Midbrain (tissue), 1 donor: ENCODE results near the gene TNFRSF1A.

ENCODE experiments used
- DNase-seq: peaks from one replicate; lab custom pipeline; 2025; lab: John Stamatoyannopoulos, UW

Gene TNFRSF1A

DNA sequence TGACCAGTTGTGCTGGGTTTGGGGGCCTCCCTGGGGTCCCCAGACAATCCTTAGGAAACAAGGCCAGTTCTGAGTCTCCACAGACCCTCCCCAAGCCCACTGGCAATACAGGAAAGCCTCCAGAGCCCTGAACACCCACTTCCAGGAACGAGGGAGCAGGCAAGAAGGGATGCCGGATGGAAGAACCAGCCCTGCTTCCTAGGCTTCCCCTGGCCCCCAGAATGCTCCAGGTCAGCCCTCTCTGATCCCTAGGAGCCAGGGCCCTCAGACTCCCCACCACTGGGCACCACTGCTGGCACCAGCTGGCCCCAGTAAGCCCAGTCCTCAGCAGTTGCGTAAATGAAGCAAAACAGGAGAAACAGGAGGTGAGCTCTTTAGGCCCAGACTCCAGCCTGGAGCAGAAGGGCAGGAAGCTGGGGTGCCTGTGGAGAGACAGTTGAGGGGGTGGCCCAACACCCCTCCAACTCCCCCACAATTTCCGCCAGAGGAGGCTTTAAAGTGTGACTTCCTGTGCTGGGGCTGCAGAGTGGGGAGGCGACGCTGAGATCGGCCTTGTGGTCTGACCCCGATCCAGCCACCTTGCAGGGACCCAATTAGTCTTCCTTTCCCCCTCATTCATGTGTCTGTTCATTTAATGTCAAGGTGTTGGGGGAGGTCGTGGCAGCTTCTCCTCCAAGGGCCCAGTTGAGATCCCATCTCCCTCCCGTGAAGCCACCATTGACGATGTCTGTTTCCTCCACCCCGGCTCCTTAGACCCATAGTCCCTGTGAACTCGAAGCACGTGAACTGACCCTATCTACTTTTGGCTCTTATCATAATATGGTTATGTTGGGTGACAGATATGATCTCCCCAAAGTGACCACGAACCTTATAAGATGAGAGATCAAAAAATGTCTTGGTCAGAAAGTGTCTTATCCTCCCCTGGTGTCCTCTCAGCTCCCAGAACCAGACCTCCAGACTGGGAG lies 4.7 kb downstream of the TNFRSF1A start:
- DNase-seq: no peak

DNA sequence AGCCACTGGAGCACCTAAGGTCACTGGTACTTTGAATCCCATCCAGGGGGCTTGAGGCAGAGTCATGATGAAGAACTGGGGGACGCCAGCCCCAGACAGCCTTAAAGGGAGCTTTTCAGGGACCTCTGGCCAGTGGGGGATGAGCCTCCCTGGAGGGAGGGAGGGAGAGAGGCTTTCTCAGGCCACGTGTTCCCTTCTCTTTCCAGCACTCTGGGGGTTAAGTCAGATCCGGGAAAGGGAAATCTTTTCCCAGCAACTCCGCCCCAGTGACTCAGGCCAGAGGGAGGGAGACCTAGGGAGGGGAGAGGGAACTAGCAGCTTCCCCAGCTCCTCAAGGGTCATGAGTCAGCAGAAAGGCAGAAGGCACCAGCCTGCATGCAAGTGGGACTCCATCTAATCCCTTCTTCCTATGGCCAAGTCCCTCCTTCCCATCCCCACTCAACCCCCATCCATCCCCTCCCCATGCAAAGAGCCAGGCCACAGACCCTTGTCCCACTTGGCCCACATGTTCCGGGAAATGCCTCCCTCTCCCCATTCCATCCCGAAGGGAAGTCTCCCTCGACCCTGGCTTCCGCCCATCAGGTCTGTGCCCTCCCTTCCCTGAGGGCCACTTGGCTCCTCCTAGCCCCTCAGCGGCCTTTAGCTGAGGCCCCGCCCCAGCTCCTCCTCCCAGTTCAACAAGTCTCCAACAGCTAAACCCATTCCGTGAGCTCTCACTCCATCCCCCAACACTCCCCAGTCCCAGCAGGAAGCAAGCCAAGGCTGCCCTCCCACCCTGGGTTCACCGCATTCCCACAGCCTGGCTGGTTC lies 5.6 kb downstream of the TNFRSF1A start:
- DNase-seq: peak; percentile 81

DNA sequence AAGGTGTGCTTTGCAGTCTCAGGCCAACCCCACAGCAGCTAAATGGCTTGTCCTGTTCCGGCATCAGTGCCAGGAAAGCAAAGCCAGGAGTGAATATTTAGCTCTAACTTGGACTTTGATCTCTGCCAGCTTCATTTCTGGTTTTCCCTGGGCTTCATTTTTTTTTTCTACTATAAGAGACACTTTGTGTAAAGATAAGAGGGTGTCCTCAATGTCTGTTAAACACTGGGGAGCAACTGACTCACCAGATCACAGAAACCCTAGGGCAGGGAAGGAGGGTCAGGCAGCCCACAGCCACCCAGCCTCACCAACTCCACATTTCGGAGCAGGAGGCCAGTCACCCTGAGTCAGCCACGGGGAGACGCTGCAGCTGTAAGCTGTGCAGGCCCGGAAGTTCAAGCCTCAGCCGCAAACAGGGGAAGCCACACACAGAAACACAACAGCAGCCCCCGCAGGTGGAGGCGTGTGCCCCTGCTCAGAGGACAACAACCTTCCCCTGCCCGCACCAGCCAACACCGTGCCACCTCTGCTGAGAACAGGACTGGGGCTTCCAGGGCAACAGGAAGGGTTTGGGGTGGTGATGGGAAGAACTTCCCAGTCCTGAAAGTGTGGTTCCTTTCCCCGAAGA lies 6.3 kb downstream of the TNFRSF1A start:
- peak; percentile 45 for DNase-seq

DNA sequence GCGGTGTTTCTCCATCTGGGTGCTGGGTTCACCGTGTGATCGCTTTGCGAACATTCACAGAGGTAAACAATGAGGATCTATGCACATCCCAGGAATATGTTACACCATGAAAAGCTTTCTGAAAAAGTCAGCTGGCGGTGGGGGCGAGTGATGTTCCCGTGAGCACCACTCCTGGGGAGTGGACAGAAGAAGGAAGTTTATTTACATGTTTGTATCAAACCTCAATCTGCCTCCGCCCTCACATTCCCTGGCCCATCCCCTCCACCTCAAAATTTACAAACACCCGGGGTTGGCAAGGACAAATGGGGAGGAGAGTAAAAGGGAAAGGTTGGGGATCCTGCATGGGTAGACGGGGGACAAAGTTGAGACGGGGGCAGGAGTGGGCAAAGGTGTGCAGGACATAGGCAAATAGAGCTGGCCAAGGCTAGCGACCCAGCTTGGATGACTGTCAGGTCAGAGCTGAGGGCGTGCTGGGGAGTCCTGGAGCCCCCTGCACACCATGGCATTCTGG lies 6.9 kb downstream of the TNFRSF1A start:
- DNase-seq: no peak

DNA sequence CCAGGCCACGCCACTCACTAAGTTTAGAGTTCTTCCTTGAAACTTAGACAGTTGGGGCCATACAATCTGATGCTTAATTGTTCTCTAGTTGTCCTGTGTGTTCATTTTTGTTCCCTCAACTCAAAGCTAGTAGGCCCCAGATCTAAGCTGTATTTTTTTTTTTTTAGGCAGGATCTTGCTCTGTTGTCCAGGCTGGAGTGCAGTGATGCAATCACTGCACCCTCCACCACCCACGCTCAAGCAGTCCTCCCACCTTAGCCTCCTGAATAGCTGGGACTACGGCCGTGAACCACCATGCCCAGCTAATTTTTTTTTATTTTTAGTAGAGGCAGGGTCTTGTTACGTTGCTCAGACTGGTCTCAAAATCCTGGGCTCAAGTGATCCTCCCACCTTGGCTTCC lies 7.5 kb downstream of the TNFRSF1A start:
- DNase-seq: no peak

DNA sequence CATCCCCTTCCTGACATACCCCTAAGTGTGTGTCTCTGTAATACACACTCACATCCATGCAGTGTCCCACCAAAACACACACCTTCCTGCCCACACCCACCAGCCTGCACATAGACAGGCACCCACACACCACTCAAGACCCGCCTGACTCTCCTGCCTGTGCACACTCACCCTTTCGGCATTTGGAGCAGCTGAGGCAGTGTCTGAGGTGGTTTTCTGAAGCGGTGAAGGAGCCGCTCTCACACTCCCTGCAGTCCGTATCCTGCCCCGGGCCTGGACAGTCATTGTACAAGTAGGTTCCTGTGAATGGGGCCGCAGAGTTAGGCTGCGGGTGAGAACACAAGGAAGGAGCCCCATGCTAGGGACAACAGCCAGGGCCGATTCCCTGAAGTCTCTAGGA lies 8.3 kb downstream of the TNFRSF1A start:
- DNase-seq: no peak

DNA sequence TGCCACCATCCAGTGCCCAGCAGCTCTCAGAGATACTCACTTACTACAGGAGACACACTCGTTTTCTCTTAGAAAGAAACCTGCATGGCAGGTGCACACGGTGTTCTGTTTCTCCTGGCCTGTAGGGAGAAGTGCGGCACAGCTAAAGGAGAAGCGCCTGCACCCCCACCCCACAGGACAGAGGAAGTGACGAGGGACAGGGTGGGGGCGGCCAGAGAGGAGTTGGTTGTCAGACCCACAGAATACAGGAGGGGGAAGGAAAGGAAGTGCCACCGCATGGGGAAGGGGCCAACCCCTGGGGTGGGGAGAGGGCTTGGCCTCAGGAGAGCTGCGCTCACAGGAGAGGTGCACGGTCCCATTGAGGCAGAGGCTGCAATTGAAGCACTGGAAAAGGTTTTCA lies 8.8 kb downstream of the TNFRSF1A start:
- no peak for DNase-seq

DNA sequence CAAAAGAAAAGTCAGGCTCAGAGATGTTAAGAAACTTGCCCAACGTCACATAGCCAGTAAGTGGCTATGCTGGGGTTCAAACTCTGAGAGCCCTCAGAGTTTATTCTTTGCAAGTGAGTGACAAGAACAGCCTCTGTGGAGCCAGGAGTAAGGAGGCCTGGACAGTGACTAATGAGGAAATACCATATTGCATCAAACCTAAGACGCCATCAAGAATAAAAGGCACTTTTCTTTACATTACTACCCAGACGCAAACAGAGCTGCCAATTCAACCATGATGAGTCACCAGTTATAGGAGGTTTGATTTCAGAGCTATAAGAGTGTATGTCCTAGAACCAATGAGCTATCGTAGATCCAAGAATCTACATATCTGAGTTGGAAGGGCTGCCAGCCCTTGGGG lies 9.4 kb downstream of the TNFRSF1A start:
- DNase-seq: no peak

DNA sequence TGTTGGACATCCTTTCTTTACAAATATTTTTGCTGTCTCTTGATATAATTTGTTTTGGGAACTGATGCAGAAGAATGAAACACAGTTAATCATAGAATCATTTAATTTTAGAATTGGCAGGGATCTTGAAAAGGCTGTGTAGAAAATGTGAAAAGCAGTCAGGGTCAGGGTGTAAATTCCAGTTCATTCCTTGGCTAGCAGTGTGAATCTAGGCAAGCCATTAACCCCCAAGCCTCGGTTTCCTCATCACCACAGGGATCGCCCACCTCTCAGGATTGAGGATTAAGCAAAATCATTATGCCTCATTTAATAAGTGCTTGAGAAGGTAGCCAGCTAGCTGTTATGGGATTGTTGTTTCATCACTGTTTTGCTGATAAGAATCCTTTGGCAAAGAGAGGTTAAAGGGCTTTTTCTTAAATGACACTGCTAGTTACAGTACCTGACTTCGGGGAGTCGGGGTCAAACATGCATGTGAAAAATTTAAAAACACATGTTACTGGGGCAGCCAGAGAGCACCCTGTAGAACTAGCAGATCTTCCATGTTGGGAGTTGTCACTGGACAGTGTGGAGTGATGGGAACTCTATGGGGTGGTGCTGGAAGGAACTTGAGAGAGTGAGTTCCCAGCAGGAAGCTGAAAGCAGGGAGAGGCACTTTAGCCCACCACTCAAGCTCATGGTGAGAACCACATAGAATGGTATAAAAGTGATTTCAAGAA lies 10.7 kb downstream of the TNFRSF1A start:
- DNase-seq: no peak

DNA sequence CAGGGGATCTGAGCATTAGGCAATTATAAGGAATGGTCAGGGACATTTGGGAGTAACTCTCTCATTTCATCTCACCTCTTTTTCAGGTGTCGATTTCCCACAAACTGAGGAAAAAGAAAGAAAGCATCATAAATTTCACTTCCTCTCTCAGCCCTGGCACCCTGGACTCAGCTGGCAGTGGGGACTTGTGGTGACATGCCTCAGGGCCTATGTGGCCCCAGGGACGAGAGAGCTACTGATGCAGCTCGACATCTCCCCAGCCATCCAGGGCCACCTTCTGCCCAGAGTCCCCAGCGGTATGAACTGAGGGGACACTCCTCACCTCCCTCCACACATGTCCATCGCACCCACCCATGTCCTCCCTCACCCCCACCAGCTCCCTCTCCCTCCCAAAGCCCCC lies 11.7 kb downstream of the TNFRSF1A start:
- DNase-seq: no peak

DNA sequence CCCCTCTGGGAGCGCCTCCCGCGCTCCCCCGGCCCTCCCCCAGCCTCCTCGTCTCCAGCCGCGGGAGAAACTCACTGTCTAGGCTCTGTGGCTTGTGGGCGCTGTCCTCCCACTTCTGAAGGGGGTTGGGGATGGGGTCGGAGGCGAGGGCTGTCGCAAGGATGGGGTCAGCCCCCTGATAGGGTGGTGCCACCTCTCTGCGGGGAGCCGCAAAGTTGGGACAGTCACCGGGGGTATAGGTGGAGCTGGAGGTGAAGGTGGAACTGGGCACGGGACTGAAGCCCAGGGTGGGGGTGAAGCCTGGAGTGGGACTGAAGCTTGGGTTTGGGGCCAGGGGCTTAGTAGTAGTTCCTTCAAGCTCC lies 12.2 kb downstream of the TNFRSF1A start:
- no peak for DNase-seq

DNA sequence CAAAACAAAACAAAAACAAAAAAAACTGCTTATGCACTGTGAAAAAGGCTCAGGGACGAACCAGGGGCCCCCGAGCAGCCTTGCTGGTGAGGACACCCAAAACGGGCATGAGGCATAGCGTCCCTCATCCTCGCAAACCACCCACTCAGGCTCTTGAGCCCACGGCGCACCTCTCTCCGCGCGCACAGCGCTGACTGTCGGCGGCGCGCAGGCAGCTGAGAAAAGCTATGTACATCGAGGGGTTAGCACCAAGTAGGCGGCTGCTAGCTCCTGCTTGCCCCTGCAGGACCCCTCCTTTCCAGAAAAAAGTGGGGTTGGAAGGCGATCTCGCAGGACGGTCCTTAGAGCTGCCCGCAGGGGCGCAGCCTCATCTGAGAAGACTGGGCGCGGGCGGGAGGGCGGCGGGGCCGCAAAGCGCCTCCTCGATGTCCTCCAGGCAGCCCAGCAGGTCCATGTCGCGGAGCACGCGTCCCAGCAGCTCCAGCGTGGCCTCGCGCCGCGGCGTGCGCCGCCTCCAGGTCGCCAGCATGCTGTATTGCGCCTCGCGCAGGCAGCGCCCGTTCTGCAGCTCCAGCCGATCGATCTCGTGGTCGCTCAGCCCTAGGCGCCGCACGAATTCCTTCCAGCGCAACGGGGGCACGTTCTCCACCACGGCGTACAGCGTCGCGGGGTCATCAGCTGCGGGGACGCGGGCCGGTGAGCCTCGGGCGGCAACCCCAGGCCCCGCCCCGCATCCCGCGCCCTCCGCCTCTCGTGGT lies 12.8 kb downstream of the TNFRSF1A start:
- no peak for DNase-seq

DNA sequence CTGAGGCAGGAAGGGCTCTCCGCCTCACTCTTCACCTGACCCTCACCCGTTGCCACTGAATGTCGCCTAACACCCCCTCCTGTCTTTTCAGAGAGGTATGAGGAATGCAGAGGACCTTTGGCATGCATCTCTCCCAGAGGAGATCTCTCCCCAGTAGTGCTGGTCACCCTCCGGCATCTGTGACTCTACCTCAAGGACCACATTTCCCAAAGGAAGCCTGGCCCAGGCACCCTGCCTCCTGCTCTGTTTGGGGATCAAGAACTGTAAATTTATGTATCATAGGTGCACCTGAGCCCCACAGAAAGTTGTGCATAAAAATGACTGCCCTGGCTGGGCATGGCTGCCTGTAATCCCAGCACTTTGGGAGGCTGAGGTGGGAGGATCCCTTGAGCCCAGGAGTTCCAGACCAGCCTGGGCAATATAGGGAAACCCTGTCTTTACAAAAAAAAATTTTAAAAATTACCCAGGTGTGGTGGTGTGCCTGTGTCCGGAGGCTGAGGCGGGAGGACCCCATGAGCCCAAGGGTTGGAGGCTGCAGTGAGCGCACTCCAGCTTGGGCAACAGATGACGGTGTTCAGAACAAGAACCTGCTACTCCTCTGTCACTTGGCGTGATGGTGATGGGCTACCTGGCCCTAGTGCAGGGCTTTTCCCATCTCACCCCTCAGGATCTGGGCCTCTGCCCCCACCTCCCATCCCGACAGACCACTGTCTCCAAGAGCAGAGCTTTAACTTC lies 13.7 kb downstream of the TNFRSF1A start:
- DNase-seq: no peak

DNA sequence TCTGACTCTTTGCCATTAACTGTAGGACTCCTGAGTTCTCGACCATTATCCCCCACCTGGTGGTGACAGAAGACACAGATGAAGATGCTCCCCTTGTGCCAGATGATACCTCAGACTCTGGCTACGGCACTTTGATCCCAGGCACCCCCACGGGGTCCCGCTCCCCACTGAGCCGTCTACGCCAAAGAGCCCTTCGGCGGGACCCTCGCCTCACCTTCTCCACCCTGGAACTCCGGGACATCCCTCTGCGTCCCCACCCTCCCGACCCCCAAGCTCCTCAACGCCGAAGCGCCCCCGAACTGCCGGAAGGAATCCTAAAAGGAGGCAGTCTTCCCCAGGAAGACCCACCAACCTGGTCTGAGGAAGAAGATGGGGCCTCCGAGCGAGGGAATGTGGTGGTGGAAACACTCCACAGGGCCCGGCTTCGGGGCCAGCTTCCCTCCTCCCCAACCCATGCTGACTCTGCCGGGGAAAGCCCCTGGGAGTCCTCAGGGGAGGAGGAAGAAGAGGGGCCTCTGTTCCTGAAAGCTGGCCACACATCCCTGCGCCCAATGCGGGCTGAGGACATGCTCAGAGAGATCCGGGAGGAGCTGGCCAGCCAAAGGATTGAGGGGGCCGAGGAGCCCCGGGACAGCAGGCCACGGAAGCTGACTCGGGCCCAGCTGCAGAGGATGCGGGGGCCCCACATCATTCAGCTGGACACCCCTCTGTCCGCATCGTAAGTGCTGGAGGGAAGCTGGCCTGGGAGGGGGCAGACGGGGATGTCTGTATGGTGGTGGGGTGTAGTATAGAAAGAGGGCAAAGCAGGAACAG lies 14.4 kb downstream of the TNFRSF1A start:
- DNase-seq: no peak

DNA sequence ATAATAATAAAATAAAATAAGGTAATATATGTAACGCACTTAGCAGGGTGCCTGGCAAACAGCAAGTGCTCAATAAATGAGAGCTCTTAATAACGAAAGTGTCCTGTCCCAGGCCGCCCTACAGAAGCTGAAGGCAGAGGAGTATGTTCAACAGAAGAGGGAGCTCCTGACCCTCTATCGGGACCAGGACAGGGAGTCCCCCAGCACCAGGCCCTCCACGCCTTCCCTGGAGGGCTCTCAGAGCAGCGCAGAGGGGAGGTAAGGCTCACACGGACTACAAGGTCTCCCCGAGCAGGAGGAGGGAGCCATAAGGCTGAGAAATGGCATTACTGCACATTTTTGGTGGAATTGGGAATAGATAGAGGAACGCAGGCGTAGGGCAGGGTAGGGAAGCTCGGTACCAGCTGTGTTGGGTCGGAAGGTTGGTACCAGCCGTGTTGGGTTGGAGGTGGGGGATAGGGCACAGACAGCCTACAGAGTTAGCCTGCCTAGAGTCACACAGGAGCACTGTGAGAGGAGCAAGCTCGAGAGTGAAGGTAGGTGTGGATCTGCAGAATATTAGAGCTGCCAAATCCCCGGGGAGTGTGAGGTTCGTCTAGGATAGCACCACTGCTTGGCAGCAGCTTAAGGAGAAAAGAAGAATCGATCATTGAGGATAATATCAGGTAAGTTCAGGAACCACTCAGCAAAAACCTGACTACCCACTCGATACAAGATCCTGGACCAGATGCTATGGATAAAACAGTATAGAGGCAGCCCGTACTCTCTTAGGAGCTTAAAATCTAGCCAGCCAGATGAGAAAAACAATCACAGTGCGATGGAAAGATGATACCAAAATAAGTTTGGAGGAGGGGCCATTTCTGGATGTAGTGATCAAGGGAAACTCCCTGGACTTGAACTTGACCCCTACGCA lies 15.3 kb downstream of the TNFRSF1A start:
- DNase-seq: no peak

DNA sequence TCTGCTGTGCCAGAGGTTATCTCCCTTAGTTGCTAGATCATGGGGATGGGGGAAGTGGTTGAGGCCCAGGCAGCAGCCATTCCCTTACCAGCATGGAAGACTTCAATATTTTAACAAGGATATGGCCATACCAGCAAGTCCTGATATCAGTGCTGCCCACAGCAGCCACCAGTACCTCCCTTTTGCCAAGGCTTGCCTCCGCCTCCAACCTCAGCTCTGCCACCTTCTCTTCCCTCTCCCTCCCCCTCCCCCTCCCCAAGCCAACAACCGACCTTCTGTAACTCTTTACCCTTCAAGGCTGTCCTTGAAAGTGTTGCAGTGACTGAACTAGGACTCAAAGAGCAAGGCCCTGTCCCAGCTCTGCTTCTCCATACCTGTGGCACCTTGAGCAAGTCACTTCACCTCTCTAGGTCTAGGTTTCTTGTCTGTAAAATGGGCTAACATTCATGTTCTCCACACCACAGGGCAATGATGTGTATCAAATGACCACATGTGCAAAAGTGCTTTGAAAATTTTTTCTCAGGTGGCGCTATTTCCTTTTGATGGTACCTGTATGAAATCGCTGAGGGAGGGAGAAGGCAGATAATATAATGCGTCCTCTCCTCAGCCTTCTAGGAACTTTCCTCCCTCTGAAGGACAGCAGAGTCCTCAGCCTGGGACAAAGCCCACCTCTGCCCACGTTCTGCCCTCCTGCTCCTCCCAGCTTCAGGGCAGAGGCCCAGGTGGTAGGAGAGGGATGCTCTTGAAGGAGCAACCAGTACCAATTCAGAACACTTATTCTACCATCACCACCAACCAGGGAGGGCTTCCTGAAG lies 16.7 kb downstream of the TNFRSF1A start:
- no peak for DNase-seq

DNA sequence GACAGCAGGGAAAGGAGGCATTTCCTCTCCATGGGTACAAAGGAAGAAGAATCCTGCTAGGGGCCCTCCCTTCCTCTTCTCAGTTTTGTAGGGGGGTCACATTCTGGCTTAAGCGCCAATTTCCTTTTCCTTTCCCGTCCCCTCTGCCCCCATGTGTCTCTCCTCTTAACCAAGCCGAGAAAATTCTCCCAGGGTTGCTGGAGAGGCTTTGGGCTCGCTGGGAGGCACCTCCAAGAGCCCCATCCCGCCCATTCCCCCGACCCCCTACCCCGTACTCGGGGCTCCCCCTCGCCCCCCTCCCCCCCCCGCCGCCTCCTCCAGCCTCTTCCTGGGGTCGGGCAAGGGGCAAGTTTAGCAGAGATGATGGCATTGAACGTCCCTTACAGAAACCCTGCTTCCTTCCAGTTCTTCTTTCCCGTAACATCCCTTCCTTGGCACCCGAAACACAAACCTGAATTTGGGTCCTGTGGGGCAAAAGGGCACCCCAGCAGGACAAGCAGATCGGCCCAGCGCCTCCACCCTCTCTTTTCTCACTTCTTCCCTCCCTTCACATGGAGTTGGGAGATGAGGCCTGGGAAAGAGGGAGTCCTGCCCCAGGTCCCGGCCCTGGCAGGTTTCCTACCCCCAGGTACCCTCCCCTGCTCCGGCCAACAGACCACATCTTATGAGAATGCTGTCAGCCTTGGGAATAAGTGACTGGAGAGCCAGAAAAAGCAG lies 17.7 kb downstream of the TNFRSF1A start:
- DNase-seq: no peak
